K562 (cell line): ENCODE results near the gene FOXI1. TPM values are rescaled to one million over a fixed set of nuclear protein-coding genes. Genes with fewer than 3 reads are reported as not detected.

Source experiments
- ATAC-seq: fragments of 200-7000 bp; cut with Tn5 transposase; 3 replicates; pipeline ENCODE4 v1.9.1; 2020; ENCODE audit warnings: moderate library complexity
- BruUV-seq: library from RNA; stranded (reverse); fragments of 400-500 nt; replicated peaks from 2 replicates; lab custom pipeline; 2021; lab: Mats Ljungman, UMichigan
- CTCF ChIA-PET: fragments of 300-600 bp; formaldehyde crosslinking; extraction: SDS; loops from one replicate; lab custom pipeline; 2021; ENCODE audit warnings: low intra/inter-chr PET ratio; lab: Yijun Ruan, JAX
- POLR2A ChIA-PET: fragments of 300-600, 350-650 bp; sonication (Branson Sonifier 250); formaldehyde crosslinking; extraction: SDS; loops from one replicate; lab custom pipeline; 2021; ENCODE audit warnings: antibody characterized with exemption, inconsistent platforms; lab: Yijun Ruan, JAX
- DNase-seq, 4 experiments: peaks; one replicate each; pipeline versions ENCODE4 v3.0.0 to v3.0.0-alpha.2; 2011 to 2018; ENCODE audit warnings: low spot score in 3 of 4, mixed read lengths in 3 of 4; ENCODE audit errors: extremely low read depth in 1 of 4
- FAIRE-seq: peaks from 2 replicates; lab custom pipeline; 2011; peaks lifted over from hg19 to GRCh38; lab: Jason Lieb, UNC
- H2AFZ ChIP-seq: 2 replicates; pipeline ENCODE4 v1.6.0; 2011; ENCODE audit warnings: low read depth, low read length, control low read depth, inconsistent platforms
- H3K27ac ChIP-seq: fragments of 200-600 bp; 3 replicates; pipeline ENCODE4 v1.8.0; 2011; ENCODE audit warnings: low read depth, mild to moderate bottlenecking, control low read depth, inconsistent platforms, low read length, moderate library complexity, mixed read lengths; ENCODE audit errors: extremely low read depth
- H3K27me3 ChIP-seq, 2 experiments: fragments of 300-600 bp in 1 of 2; 2 replicates in 1 of 2; 3 replicates in 1 of 2; pipeline versions ENCODE4 v1.6.0 to v1.8.0; 2011; ENCODE audit warnings: inconsistent platforms in 2 of 2, low read length in 2 of 2, mild to moderate bottlenecking in 1 of 2, mixed read lengths in 1 of 2, moderate library complexity in 1 of 2; ENCODE audit not compliant: control insufficient read depth in 2 of 2, insufficient read depth in 2 of 2
- H3K36me3 ChIP-seq: fragments of 300-600 bp; 3 replicates; pipeline ENCODE4 v1.8.0; 2011; ENCODE audit warnings: mild to moderate bottlenecking, low read length, inconsistent platforms; ENCODE audit not compliant: control insufficient read depth, insufficient read depth
- H3K4me1 ChIP-seq, 2 experiments: fragments of 200-600 bp in 1 of 2; replicated peaks in 1 of 2; 2 replicates in 1 of 2; 3 replicates in 1 of 2; pipeline versions ENCODE4 v1.5.1 to v1.8.0; 2011; ENCODE audit warnings: inconsistent platforms in 2 of 2, low read length in 2 of 2, mild to moderate bottlenecking in 1 of 2, mixed read lengths in 1 of 2, moderate library complexity in 1 of 2; ENCODE audit not compliant: control insufficient read depth in 2 of 2, insufficient read depth in 2 of 2
- H3K4me2 ChIP-seq: 2 replicates; pipeline ENCODE4 v1.6.1; 2011; ENCODE audit warnings: low read length, control low read depth, inconsistent platforms, mixed read lengths; ENCODE audit not compliant: insufficient read depth
- H3K4me3 ChIP-seq: fragments of 200-600 bp; sonication (generic), shearing (Covaris generic); 2 replicates; pipeline ENCODE4 v1.5.1; 2016; ENCODE audit warnings: control low read depth, inconsistent platforms
- H3K79me2 ChIP-seq: fragments of 200-600 bp; 3 replicates; pipeline ENCODE4 v1.8.0; 2011; ENCODE audit warnings: low read length, inconsistent platforms; ENCODE audit not compliant: control insufficient read depth, insufficient read depth
- H3K9ac ChIP-seq, 2 experiments: 2 replicates each; pipeline versions ENCODE4 v1.6.0 to v1.6.1; 2011; ENCODE audit warnings: low read depth in 2 of 2, low read length in 2 of 2, control low read depth in 1 of 2, inconsistent platforms in 1 of 2, mild to moderate bottlenecking in 1 of 2, mixed read lengths in 1 of 2; ENCODE audit not compliant: insufficient read depth in 1 of 2
- H3K9me1 ChIP-seq: one replicate; pipeline ENCODE4 v1.6.0; 2011; ENCODE audit warnings: inconsistent platforms, mild to moderate bottlenecking, low read length, moderate library complexity; ENCODE audit not compliant: control insufficient read depth, insufficient read depth
- H3K9me3 ChIP-seq: replicated peaks from 2 replicates; pipeline ENCODE4 v1.5.1; 2011; ENCODE audit warnings: low read depth, low read length, inconsistent platforms; ENCODE audit not compliant: control insufficient read depth, insufficient read depth
- H4K20me1 ChIP-seq: replicated peaks from 2 replicates; pipeline ENCODE4 v1.6.1; 2011; ENCODE audit warnings: low read length, inconsistent platforms, mixed read lengths; ENCODE audit not compliant: control insufficient read depth, insufficient read depth
- ARHGAP35 ChIP-seq: fragments of 450-650 bp; IDR thresholded peaks from 2 replicates; pipeline ENCODE4 v1.6.1; 2018; ENCODE audit not compliant: partially characterized antibody
- CREB1 ChIP-seq, 2 experiments: sonication (generic) in 1 of 2; formaldehyde crosslinking in 1 of 2; IDR thresholded peaks; 2 replicates each; pipeline versions ENCODE4 v1.6.1 to v1.8.0; 2012 to 2022; ENCODE audit warnings: inconsistent platforms in 1 of 2, mild to moderate bottlenecking in 1 of 2, missing genetic modification reagents in 1 of 2, moderate library complexity in 1 of 2
- NFIX ChIP-seq: fragments of 250-450 bp; sonication (Bioruptor Pico); IDR thresholded peaks from 2 replicates; pipeline ENCODE4 v1.4.0; 2020; ENCODE audit warnings: low read depth, mild to moderate bottlenecking, moderate library complexity
- SAP30 ChIP-seq: fragments of 200-600 bp; sonication (generic); IDR thresholded peaks from 2 replicates; pipeline ENCODE4 v1.6.1; 2012; ENCODE audit warnings: borderline replicate concordance, low read depth, mild to moderate bottlenecking, moderate library complexity, low read length, control low read depth, inconsistent platforms; ENCODE audit not compliant: insufficient read depth, poor library complexity, severe bottlenecking
- SP2 ChIP-seq: IDR thresholded peaks from 2 replicates; pipeline ENCODE4 v1.6.1; 2011; ENCODE audit warnings: mild to moderate bottlenecking, low read depth, low read length, moderate library complexity; ENCODE audit not compliant: poor library complexity, severe bottlenecking; ENCODE audit errors: extremely low read depth
- TAF9B ChIP-seq: fragments of 450-650 bp; IDR thresholded peaks from 2 replicates; pipeline ENCODE4 v1.6.1; 2018; ENCODE audit warnings: mild to moderate bottlenecking; ENCODE audit not compliant: partially characterized antibody
- TCFL5 ChIP-seq: fragments of 250-450 bp; sonication (Bioruptor Pico); conservative IDR thresholded peaks from 2 replicates; pipeline ENCODE4 v1.6.1; 2021; ENCODE audit warnings: mild to moderate bottlenecking, moderate library complexity, matching md5 sums
- ZFP36 ChIP-seq: fragments of 150-350 bp; IDR thresholded peaks from 2 replicates; pipeline ENCODE4 v1.6.1; 2018; ENCODE audit warnings: low read length, low read depth; ENCODE audit not compliant: partially characterized antibody
- ZNF239 ChIP-seq: fragments of 250-450 bp; sonication (Bioruptor Pico); IDR thresholded peaks from 2 replicates; pipeline ENCODE4 v1.4.0; 2020; ENCODE audit warnings: mild to moderate bottlenecking
- ZNF311 ChIP-seq: fragments of 250-450 bp; sonication (Bioruptor Pico); IDR thresholded peaks from 2 replicates; pipeline ENCODE4 v1.4.0; 2020; ENCODE audit warnings: mild to moderate bottlenecking, moderate library complexity
- WGBS: fragments of 100-300 bp; shearing (Covaris generic); methylation state at CpG from one replicate; pipeline ENCODE4 v1.1.6; 2016; ENCODE audit warnings: low coverage, mixed read lengths; ENCODE audit not compliant: insufficient coverage; ENCODE audit errors: missing lambda C conversion rate; 5-methylcytosine and 5-hydroxymethylcytosine counted together
- in situ Hi-C: fragments of 300-500 bp; cut with MboI; formaldehyde crosslinking; loops from 4 replicates; pipeline ENCODE4 v1.15.0; 2018; ENCODE audit warnings: inconsistent platforms, mixed read lengths
- intact Hi-C: fragments of 100-400 bp; cut with micrococcal nuclease; formaldehyde crosslinking; loops from 2 replicates; pipeline ENCODE4 v1.14.2; 2022
- polyA plus RNA-seq, 8 experiments: library from polyadenylated mRNA; depleted of rRNA in 4 of 8; stranded (reverse) in 5 of 8; unstranded in 3 of 8; fragments of >200 nt; fragmentation: Nextera tagmentation in 2 of 8; fragmentation: Illumina TruSeq in 1 of 8; extraction: Ambion mirVana in 2 of 8; extraction: Trizol in 1 of 8; gene quantifications; 2 replicates each; pipeline versions ENCODE4 v1.2.1 to v1.2.3, GENCODE V29; 2011 to 2014; ENCODE audit warnings: inconsistent platforms in 1 of 8, missing spikeins in 1 of 8
- total RNA-seq, 7 experiments: library from RNA; depleted of rRNA in 6 of 7; stranded (reverse); fragments of >200 nt in 6 of 7; fragmentation: Illumina TruSeq in 2 of 7; extraction: Trizol in 2 of 7; gene quantifications; 2 replicates each; pipeline versions ENCODE4 v1.2.1 to v1.2.3, GENCODE V29; 2011 to 2021; ENCODE audit warnings: low replicate concordance in 1 of 7
- TF ChIP-seq, protein P1 (sequence below): sonication (generic); formaldehyde crosslinking; IDR thresholded peaks from 2 replicates; pipeline ENCODE4 v1.8.0; 2022; ENCODE audit warnings: mild to moderate bottlenecking, low read depth, missing genetic modification reagents
- TF ChIP-seq, protein P2 (sequence below): IDR thresholded peaks from 3 replicates; pipeline ENCODE4 v1.6.1; 2011; ENCODE audit warnings: borderline replicate concordance, mild to moderate bottlenecking; ENCODE audit not compliant: insufficient read length, insufficient read depth

Gene FOXI1
- total and polyA plus RNA-seq, 9 of the 15 experiments (the other 6 are each of a cell fraction or from before 2014, with no cell fraction given), result not detected

DNA sequence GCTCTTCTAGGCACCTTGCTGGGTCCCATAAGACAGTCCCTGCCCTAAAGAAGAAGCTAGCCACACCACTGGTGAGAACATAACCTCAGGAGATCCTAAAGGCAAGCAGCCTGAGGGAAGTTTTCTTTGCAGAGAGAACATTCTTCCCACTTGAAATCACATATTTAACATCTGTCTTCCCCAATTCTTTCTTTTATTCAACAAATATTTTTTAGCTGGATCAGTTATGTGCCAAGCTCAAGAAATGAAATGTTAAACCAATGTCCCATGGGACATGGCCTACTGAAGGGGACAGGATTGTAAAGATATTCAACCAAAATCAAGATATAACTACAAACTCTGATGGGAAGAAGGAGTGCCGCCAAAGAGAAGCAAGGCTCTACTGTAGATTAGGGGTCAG is 36.5 kb downstream of the FOXI1 start (continued):
- TF ChIP-seq, protein P1, sequence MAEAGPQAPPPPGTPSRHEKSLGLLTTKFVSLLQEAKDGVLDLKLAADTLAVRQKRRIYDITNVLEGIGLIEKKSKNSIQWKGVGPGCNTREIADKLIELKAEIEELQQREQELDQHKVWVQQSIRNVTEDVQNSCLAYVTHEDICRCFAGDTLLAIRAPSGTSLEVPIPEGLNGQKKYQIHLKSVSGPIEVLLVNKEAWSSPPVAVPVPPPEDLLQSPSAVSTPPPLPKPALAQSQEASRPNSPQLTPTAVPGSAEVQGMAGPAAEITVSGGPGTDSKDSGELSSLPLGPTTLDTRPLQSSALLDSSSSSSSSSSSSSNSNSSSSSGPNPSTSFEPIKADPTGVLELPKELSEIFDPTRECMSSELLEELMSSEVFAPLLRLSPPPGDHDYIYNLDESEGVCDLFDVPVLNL (CRISPR knock-in tag), result no peak
- no peak for TF ChIP-seq SP2

DNA sequence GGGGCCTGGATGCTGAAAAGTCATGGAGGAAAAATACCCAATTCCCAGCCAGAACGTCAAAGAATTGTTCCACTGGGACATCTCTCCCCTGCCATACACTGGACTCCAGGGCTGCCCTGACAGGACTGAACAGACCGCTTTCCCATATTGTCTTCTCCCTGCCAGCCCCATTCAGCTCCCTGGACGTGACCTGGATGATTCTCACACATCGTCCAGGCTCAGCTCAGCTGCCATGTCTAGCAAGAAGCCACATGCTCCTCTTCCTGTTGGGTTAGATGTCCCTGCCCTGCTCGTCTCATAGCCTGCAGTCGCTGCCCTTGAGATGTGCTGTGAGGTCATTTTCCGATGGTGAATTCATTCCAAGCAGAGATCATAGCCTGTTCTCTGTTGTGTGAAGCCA is 37.4 kb downstream of the FOXI1 start:
- TF ChIP-seq, protein P2, sequence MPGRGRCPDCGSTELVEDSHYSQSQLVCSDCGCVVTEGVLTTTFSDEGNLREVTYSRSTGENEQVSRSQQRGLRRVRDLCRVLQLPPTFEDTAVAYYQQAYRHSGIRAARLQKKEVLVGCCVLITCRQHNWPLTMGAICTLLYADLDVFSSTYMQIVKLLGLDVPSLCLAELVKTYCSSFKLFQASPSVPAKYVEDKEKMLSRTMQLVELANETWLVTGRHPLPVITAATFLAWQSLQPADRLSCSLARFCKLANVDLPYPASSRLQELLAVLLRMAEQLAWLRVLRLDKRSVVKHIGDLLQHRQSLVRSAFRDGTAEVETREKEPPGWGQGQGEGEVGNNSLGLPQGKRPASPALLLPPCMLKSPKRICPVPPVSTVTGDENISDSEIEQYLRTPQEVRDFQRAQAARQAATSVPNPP, result no peak
- TF ChIP-seq ZNF239 (no peak), NFIX (CRISPR knock-in tag) (no peak), ZFP36 (no peak), CREB1 (IDR thresholded peaks at IDR 0.05) (no peak), CREB1 (CRISPR knock-in tag; IDR thresholded peaks at IDR 0.05) (no peak), TAF9B (no peak), TCFL5 (CRISPR knock-in tag) (no peak), ZNF311 (CRISPR knock-in tag) (no peak), ARHGAP35 (no peak), SAP30 (no peak)
- peaks cover 8 to 14% of the 10 kb centered on the region in 2 experiments for H3K4me1 ChIP-seq
- no peak overlapping the region for H3K9ac ChIP-seq
- DNase-seq (no peak), ATAC-seq (no peak), FAIRE-seq (no peak)
- no peaks in the 10 kb centered on the region for H3K36me3 ChIP-seq
- intact Hi-C loops (no loop called here), in situ Hi-C loops (no loop called here)
- no peaks in the 10 kb centered on the region for H3K9me3 ChIP-seq
- H3K27me3 ChIP-seq, result peaks cover 4 to 36% of the 10 kb centered on the region in 2 experiments; a peak in 4 of 5 replicates
- ChIA-PET POLR2A (no interaction called here), CTCF (no interaction called here)
- 4% methylated on average over 7 of the region's 7 CpGs for WGBS
- no peaks in the 10 kb centered on the region for H3K79me2 ChIP-seq
- no peak overlapping the region for H3K4me3 ChIP-seq
- no peak overlapping the region for H3K27ac ChIP-seq
- H3K4me2 ChIP-seq, result no peak overlapping the region
- no peak overlapping the region for H2AFZ ChIP-seq
- H3K9me1 ChIP-seq, result no peaks in the 10 kb centered on the region
- BruUV-seq, result no TSS peak
- H4K20me1 ChIP-seq, result no peaks in the 10 kb centered on the region
